Measurements from ENCODE around the gene BIN1.
A peak's percentile ranks its signal among the peaks of the same experiment; 100 is the strongest.

BIN1 gene

GRCh38 chr2:127091148-127091547 is 15.8 kb downstream of the BIN1 start:
- no peak for DNase-seq (ENCODE audit: low read depth, low spot score)

DNA sequence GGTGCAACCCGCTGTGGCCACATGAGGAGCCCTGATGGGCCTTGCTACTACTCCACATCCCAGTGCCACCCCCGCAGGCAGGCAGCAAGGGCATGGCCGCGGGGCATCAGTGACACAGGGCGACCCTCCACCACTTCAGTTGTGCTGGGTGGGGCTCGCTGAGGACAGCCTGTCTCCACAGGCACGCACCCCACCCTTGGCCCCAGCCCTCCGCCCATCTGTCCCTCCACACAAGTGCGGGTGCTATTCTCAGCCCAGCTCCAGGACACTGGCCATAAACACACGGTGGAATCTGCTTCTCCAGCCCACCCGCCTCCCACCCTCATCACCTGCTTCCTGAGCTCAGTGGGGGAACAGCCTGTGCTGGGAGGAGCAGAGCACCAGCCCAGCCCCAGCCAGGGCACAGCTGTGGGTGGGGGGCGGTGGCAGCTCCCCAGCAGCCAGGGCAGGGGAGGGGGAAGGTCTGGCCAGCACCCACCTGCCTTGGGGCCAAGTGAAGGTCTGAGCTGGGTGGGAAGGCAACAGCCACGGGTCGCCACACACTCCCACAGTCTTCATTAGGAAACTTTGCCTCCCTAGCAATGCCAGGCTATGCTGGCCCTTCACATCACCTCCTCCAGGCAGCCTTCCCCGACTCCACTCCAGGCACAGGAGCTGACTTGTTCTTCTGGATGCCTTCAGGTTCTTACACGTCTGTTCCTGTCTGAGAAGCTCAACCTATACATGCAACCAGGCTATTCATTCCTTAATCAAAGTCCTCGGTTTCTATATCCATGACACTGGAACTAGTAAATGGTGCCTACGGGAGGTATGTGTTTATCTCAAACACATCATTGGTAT is 16.5 kb downstream of the BIN1 start:
- no peak for DNase-seq (ENCODE audit: low read depth, low spot score)

DNA sequence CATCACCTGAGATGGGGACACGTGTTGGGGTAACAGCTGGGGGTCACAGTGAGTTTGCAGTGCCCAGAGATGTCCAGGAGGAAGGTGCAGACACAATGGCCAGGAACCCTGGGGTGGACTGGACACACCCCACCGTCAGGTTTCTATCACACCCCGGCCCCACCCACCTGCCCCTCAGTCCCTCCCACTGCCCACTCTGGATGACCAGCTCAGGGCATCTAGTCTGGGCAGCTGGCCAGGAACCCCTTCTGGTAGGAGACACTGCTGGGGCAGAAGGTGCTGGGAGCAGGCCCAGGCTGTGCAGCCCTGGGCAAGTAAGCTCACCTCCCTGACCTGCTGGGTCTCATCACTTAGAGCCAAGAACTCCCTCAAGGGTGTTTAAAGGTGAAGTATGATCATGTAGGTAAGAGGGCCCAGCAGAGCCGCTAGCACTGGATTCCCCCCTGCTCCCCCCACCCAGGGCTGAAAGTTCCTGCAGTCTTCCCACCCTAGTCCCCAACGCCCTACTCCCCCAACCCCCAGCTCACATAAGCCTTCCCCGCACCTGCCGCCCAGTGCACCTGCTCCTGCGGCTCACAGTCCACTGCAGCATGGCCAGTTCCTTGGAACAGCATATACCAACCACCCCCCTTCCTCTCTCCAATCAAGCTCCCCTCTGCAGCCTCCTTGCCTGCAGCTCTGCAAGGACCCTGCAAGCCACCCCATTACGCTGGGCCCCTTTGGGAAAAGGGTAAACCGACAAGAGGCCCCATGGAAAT is 17.3 kb downstream of the BIN1 start:
- DNase-seq (ENCODE audit: low read depth, low spot score), result no peak

- DNase-seq (ENCODE audit: low read depth, low spot score), result no peak
These were observed 18.2 kb downstream of the BIN1 start for GRCh38 chr2:127088706-127089105.

DNA sequence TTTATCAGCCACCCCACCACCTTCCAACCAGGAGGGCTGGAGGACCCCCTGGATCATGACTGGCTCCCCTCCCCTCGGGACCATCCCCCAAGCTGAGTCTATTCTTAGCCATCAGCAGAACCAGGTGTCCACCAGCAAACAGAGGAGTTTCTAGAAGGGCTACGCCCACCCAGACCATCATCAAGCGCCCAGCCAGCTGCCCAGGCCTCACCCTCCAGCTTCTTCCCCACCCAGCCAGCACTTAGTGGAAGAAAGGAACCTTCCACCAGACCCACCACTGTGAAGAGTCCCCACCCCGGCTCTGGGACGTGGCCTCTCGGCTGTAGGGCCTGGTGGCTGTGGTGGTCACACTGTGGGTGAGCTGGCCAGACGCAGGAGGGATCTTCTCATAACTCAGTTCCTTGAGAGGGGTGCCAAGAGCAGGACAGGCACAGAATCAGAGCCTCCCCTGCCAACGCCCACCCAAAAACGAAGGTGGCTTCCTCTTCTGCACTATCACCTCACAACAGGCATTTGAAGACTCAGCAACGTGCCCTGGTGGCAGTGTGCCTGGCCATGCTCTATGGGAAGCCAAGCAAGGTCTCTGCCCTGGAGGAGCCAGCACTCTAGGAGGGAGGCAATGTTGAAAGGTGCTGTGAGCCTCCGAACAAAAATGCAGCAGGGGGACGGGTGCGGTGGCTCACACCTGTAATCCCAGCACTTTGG is 19.0 kb downstream of the BIN1 start:
- DNase-seq (ENCODE audit: low read depth, low spot score), result no peak

DNA sequence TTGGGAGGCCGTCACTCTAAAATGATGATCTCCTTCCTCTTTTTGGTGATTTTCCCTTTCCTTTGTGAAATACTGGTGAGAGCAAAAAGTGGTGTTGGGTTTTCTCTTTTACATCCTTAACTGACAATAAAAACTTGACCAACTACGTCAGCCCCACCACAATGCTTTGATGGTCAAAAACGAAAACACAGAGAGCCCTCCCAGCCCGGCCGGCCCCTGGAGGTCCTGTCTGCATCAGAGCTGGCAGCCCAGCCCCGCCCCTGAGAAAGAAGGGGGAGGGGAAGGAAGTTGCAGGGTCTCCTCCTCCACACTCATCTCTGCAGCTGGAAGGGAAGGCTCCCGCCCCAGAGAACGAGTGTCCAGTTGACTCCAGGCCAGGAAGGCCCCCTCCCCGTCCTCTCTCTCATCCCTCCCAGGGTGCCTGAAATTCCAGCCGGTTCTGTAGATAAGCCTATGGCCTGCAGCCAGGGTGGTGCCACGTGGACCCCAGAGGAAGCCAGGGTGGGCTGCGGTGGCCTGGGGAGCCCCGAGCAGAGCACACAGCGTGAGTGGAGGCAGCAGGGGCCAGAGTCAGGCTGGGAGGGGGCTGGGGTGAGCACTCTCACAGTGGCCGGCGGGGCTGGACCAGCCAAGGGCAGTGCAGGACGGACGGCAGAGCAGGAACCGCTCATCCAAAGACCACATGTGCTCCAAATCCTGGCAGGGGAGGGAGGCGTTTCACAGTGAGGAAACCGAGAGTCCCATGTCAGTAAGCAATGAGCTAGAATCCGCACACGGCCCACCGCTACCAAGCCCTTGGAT is 19.8 kb downstream of the BIN1 start:
- peak; percentile 98 for DNase-seq (ENCODE audit: low read depth, low spot score)

GRCh38 chr2:127085317-127085681 is 21.7 kb downstream of the BIN1 start:
- peak; percentile 95 for DNase-seq (ENCODE audit: low read depth, low spot score)

GRCh38 chr2:127084611-127085316 is 22.2 kb downstream of the BIN1 start:
- DNase-seq (ENCODE audit: low read depth, low spot score), result no peak

- DNase-seq (ENCODE audit: low read depth, low spot score), result peak; percentile 67
These were observed 23.0 kb downstream of the BIN1 start for GRCh38 chr2:127083819-127084503.

DNA sequence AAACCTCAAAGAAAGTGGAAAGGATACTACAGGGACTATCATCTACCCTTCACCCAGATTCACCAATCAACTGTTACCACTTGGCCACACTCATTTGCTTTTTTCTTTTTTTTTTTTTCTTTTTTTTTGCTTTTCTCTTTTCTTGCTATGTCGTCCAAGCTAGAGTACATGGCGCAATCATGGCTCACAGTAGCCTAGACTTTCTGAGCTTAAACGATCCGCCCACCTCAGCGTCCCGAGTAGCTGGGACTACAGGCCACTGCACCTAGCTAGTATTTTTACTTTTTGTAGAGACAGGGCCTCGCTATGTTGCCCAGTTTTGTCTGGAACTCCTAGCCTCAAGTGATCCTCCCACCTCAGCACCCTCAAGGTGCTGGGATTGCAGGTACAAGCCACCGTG is 24.0 kb downstream of the BIN1 start:
- DNase-seq (ENCODE audit: low read depth, low spot score), result no peak

- no peak for DNase-seq (ENCODE audit: low read depth, low spot score)
These were observed 24.9 kb downstream of the BIN1 start for GRCh38 chr2:127081826-127082633.

- no peak for DNase-seq (ENCODE audit: low read depth, low spot score)
These were observed 25.8 kb downstream of the BIN1 start for GRCh38 chr2:127080938-127081755.

DNA sequence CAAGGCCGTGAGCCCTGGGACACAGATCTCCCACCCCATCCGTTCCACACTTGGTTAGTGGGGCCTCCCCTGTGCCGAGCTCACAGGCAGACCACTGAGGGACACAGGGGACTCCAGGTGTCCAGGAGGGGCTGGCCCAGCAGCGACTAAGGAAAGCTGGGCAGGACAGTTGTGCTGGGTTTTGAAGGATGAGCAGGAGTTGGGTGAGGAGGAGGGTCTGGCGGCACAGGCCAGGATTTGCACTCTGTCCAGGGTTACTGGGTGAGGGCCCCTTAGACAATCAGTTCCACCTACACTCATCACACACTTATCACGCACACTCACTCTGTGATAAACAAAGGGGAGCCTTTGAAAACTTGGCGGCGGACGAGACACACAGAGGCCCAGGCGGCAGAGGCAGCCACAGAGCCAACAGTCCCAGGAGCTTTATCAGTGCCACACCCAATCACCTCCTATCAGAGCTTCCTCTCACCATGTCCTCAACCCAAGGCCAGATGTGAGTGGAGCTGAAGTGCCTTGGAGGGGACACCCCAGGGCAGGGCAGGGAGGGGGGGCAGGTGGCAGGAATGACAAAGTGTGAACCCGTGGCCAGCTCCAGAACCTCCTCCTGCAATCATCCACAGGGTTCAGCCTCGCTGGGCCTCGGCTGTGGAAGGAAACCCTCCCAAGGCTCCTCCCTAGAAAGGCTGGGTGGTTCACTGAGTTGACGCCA is 26.6 kb downstream of the BIN1 start:
- no peak for DNase-seq (ENCODE audit: low read depth, low spot score)

- no peak for DNase-seq (ENCODE audit: low read depth, low spot score)
These were observed 27.5 kb downstream of the BIN1 start for GRCh38 chr2:127079358-127079920.

- no peak for DNase-seq (ENCODE audit: low read depth, low spot score)
These were observed 28.2 kb downstream of the BIN1 start for GRCh38 chr2:127078666-127079270.

DNA sequence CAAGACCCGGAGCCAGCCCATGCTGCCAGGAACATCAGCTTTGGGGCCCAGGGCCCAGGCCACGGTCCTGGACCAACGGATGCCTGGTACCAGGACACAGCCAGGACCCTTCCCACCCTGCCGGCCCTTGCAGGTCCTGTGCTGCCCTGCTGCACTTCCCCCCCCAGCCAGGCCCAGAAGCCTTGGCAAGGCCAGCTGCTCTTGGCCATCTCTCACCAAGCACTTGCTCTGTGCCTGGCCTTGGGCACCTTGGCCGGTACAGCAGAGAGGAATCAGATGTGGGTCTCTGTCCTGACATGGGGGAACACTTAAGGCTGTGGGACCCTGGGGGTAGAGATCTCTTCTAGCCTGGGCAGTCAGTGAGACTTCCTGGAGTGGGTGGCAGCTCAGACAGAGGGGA is 28.9 kb downstream of the BIN1 start:
- no peak for DNase-seq (ENCODE audit: low read depth, low spot score)

GRCh38 chr2:127076924-127077323 is 30.0 kb downstream of the BIN1 start:
- DNase-seq (ENCODE audit: low read depth, low spot score), result no peak
